Stimulated activated CD4-positive, alpha-beta T cell treated with anti-CD3 and anti-CD28 coated beads, Interleukin-15, amount 100 ng/mL, for 48 hours (primary cell): Measurements from ENCODE around the gene KANK4.
"Not testable (repeated sequence)": the region's sequence is repeated elsewhere in the genome, so short reads cannot be mapped to it uniquely, and the experiment has no call there.

Source experiments
- DNase-seq, 2 donors: peaks; one replicate each; pipeline ENCODE4 v3.0.0-alpha.2; 2020; ENCODE audit warnings: low read depth in 2 of 2

KANK4 gene

GRCh38 chr1:62237950-62238374, 81.3 kb downstream of the KANK4 start:
- DNase-seq, result no peak

- DNase-seq, result no peak
Measured at GRCh38 chr1:62237361-62237760, 81.9 kb downstream of the KANK4 start.

GRCh38 chr1:62235576-62235975, 83.7 kb downstream of the KANK4 start:
- DNase-seq, result no peak

- no peak for DNase-seq
Measured at GRCh38 chr1:62234688-62235087, 84.5 kb downstream of the KANK4 start.

- no peak for DNase-seq
Measured at GRCh38 chr1:62233926-62234450, 85.2 kb downstream of the KANK4 start.

GRCh38 chr1:62232871-62233278, 86.4 kb downstream of the KANK4 start:
- DNase-seq, result no peak

GRCh38 chr1:62230718-62231117, 88.5 kb downstream of the KANK4 start:
- DNase-seq, result no peak

- DNase-seq, result no peak
Measured at GRCh38 chr1:62229932-62230331, 89.3 kb downstream of the KANK4 start.

GRCh38 chr1:62229468-62229867, 89.8 kb downstream of the KANK4 start:
- no peak for DNase-seq

GRCh38 chr1:62228883-62229187, 90.4 kb downstream of the KANK4 start:
- no peak for DNase-seq

GRCh38 chr1:62228136-62228882, 90.9 kb downstream of the KANK4 start:
- DNase-seq, result no peak

- no peak for DNase-seq
Measured at GRCh38 chr1:62227496-62227895, 91.7 kb downstream of the KANK4 start.

- no peak for DNase-seq
Measured at GRCh38 chr1:62224182-62224581, 95.1 kb downstream of the KANK4 start.

GRCh38 chr1:62222321-62222720, 96.9 kb downstream of the KANK4 start:
- no peak for DNase-seq

- no peak for DNase-seq
Measured at GRCh38 chr1:62221171-62221570, 98.1 kb downstream of the KANK4 start.

- DNase-seq, result not testable (repeated sequence)
Measured at GRCh38 chr1:62220456-62220855, 98.8 kb downstream of the KANK4 start.

- DNase-seq, result no peak
Measured at GRCh38 chr1:62218604-62219003, 100.6 kb downstream of the KANK4 start.

GRCh38 chr1:62213075-62213914, 105.9 kb downstream of the KANK4 start:
- DNase-seq, result no peak

GRCh38 chr1:62212411-62212810, 106.8 kb downstream of the KANK4 start:
- no peak for DNase-seq

- DNase-seq, result no peak
Measured at GRCh38 chr1:62210960-62211359, 108.3 kb downstream of the KANK4 start.

- DNase-seq, result no peak
Measured at GRCh38 chr1:62209931-62210595, 109.2 kb downstream of the KANK4 start.

- DNase-seq, result no peak
Measured at GRCh38 chr1:62208970-62209369, 110.3 kb downstream of the KANK4 start.
